ENCODE data around the gene SAXO2.

DNA sequence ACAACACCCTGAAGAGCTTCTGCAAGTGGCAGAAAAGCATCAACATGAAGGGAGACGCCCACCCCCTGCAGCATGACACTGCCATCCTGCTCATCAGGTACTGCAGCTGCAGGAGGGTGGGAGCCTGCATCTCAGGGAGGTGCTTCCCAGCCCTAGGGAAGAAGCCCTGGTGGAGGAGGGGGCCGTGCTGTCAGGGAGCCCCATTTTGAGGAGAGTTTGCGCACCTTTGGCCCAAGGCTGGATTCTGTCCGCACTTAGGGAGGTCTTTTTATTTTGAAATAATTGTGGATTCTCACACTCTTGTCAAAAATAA lies 42.1 kb downstream of the SAXO2 start:
- TF ChIP-seq MYC (IDR thresholded peaks at IDR 0.05; ENCODE audit: low read depth, low read length), result no peak
- no peak for TF ChIP-seq POLR2AphosphoS5 (IDR thresholded peaks at IDR 0.05; ENCODE audit: insufficient read depth, low read depth, low read length)
